ENCODE results near the gene TSPAN2.

Gene TSPAN2

GRCh38 chr1:115130786-115131185 lies 41.5 kb upstream of the TSPAN2 start:
- Histone ChIP-seq H3K36me3 (ENCODE audit: insufficient read depth, low read length) (no peaks in the 10 kb centered on the region), H3K27me3 (ENCODE audit: insufficient read depth, low read length) (no peaks in the 10 kb centered on the region), H2AFZ (ENCODE audit: low read length, unreplicated experiment) (no peak overlapping the region), H3K4me1 (ENCODE audit: control insufficient read depth, insufficient read depth, low read length, unreplicated experiment) (peaks cover 24% of the 10 kb centered on the region), H3K27ac (ENCODE audit: low read depth, low read length) (no peak overlapping the region), H3K4me3 (ENCODE audit: low read depth, low read length) (no peak overlapping the region), H3K79me2 (ENCODE audit: control insufficient read depth, insufficient read depth, low read length, unreplicated experiment) (no peaks in the 10 kb centered on the region)

- Histone ChIP-seq H3K4me1 (ENCODE audit: control insufficient read depth, insufficient read depth, low read length, unreplicated experiment) (peaks cover 8% of the 10 kb centered on the region), H2AFZ (ENCODE audit: low read length, unreplicated experiment) (no peak overlapping the region), H3K36me3 (ENCODE audit: insufficient read depth, low read length) (no peaks in the 10 kb centered on the region), H3K27me3 (ENCODE audit: insufficient read depth, low read length) (no peaks in the 10 kb centered on the region), H3K4me3 (ENCODE audit: low read depth, low read length) (no peak overlapping the region), H3K79me2 (ENCODE audit: control insufficient read depth, insufficient read depth, low read length, unreplicated experiment) (no peaks in the 10 kb centered on the region), H3K27ac (ENCODE audit: low read depth, low read length) (no peak overlapping the region)
Observed at GRCh38 chr1:115129071-115129640, 39.9 kb upstream of the TSPAN2 start.

- Histone ChIP-seq H2AFZ (ENCODE audit: low read length, unreplicated experiment) (no peak overlapping the region), H3K27ac (ENCODE audit: low read depth, low read length) (no peak overlapping the region)
Observed at GRCh38 chr1:115127539-115127938, 38.2 kb upstream of the TSPAN2 start.

GRCh38 chr1:115126516-115126915 lies 37.2 kb upstream of the TSPAN2 start:
- no peak overlapping the region for H2AFZ ChIP-seq (ENCODE audit: low read length, unreplicated experiment)
- no peak overlapping the region for H3K27ac ChIP-seq (ENCODE audit: low read depth, low read length)
- H3K4me1 ChIP-seq (ENCODE audit: control insufficient read depth, insufficient read depth, low read length, unreplicated experiment): no peaks in the 10 kb centered on the region
- H3K79me2 ChIP-seq (ENCODE audit: control insufficient read depth, insufficient read depth, low read length, unreplicated experiment): no peaks in the 10 kb centered on the region
- no peaks in the 10 kb centered on the region for H3K27me3 ChIP-seq (ENCODE audit: insufficient read depth, low read length)
- H3K36me3 ChIP-seq (ENCODE audit: insufficient read depth, low read length): no peaks in the 10 kb centered on the region
- H3K4me3 ChIP-seq (ENCODE audit: low read depth, low read length): no peak overlapping the region

More at GRCh38 chr1:115127539-115127938, 38.2 kb upstream of the TSPAN2 start:
- Histone ChIP-seq H3K36me3 (ENCODE audit: insufficient read depth, low read length) (no peaks in the 10 kb centered on the region), H3K4me1 (ENCODE audit: control insufficient read depth, insufficient read depth, low read length, unreplicated experiment) (no peaks in the 10 kb centered on the region), H3K79me2 (ENCODE audit: control insufficient read depth, insufficient read depth, low read length, unreplicated experiment) (no peaks in the 10 kb centered on the region), H3K4me3 (ENCODE audit: low read depth, low read length) (no peak overlapping the region), H3K27me3 (ENCODE audit: insufficient read depth, low read length) (no peaks in the 10 kb centered on the region)

GRCh38 chr1:115123116-115123515 lies 33.8 kb upstream of the TSPAN2 start:
- H3K27me3 ChIP-seq (ENCODE audit: insufficient read depth, low read length): no peaks in the 10 kb centered on the region

GRCh38 chr1:115121793-115122192 lies 32.5 kb upstream of the TSPAN2 start:
- no peaks in the 10 kb centered on the region for H3K4me1 ChIP-seq (ENCODE audit: control insufficient read depth, insufficient read depth, low read length, unreplicated experiment)
- H2AFZ ChIP-seq (ENCODE audit: low read length, unreplicated experiment): no peak overlapping the region

More at GRCh38 chr1:115123116-115123515, 33.8 kb upstream of the TSPAN2 start:
- Histone ChIP-seq H3K27ac (ENCODE audit: low read depth, low read length) (no peak overlapping the region), H2AFZ (ENCODE audit: low read length, unreplicated experiment) (no peak overlapping the region), H3K4me1 (ENCODE audit: control insufficient read depth, insufficient read depth, low read length, unreplicated experiment) (no peaks in the 10 kb centered on the region), H3K4me3 (ENCODE audit: low read depth, low read length) (no peak overlapping the region), H3K79me2 (ENCODE audit: control insufficient read depth, insufficient read depth, low read length, unreplicated experiment) (no peaks in the 10 kb centered on the region), H3K36me3 (ENCODE audit: insufficient read depth, low read length) (no peaks in the 10 kb centered on the region)

GRCh38 chr1:115120296-115120695 lies 31.0 kb upstream of the TSPAN2 start:
- no peaks in the 10 kb centered on the region for H3K79me2 ChIP-seq (ENCODE audit: control insufficient read depth, insufficient read depth, low read length, unreplicated experiment)
- H3K36me3 ChIP-seq (ENCODE audit: insufficient read depth, low read length): no peaks in the 10 kb centered on the region
- H2AFZ ChIP-seq (ENCODE audit: low read length, unreplicated experiment): no peak overlapping the region
- H3K4me1 ChIP-seq (ENCODE audit: control insufficient read depth, insufficient read depth, low read length, unreplicated experiment): peaks cover 2% of the 10 kb centered on the region
- H3K27me3 ChIP-seq (ENCODE audit: insufficient read depth, low read length): no peaks in the 10 kb centered on the region
- H3K4me3 ChIP-seq (ENCODE audit: low read depth, low read length): no peak overlapping the region
- no peak overlapping the region for H3K27ac ChIP-seq (ENCODE audit: low read depth, low read length)

More at GRCh38 chr1:115121793-115122192, 32.5 kb upstream of the TSPAN2 start:
- Histone ChIP-seq H3K27ac (ENCODE audit: low read depth, low read length) (no peak overlapping the region), H3K79me2 (ENCODE audit: control insufficient read depth, insufficient read depth, low read length, unreplicated experiment) (no peaks in the 10 kb centered on the region), H3K27me3 (ENCODE audit: insufficient read depth, low read length) (no peaks in the 10 kb centered on the region), H3K4me3 (ENCODE audit: low read depth, low read length) (no peak overlapping the region), H3K36me3 (ENCODE audit: insufficient read depth, low read length) (no peaks in the 10 kb centered on the region)

- Histone ChIP-seq H3K79me2 (ENCODE audit: control insufficient read depth, insufficient read depth, low read length, unreplicated experiment) (no peaks in the 10 kb centered on the region), H3K4me1 (ENCODE audit: control insufficient read depth, insufficient read depth, low read length, unreplicated experiment) (peaks cover 19% of the 10 kb centered on the region), H3K36me3 (ENCODE audit: insufficient read depth, low read length) (no peaks in the 10 kb centered on the region), H3K27me3 (ENCODE audit: insufficient read depth, low read length) (no peaks in the 10 kb centered on the region), H2AFZ (ENCODE audit: low read length, unreplicated experiment) (no peak overlapping the region), H3K4me3 (ENCODE audit: low read depth, low read length) (no peak overlapping the region), H3K27ac (ENCODE audit: low read depth, low read length) (no peak overlapping the region)
Observed at GRCh38 chr1:115118611-115119010, 29.3 kb upstream of the TSPAN2 start.

GRCh38 chr1:115118086-115118485 lies 28.8 kb upstream of the TSPAN2 start:
- peaks cover 24% of the 10 kb centered on the region for H3K4me1 ChIP-seq (ENCODE audit: control insufficient read depth, insufficient read depth, low read length, unreplicated experiment)
- no peaks in the 10 kb centered on the region for H3K79me2 ChIP-seq (ENCODE audit: control insufficient read depth, insufficient read depth, low read length, unreplicated experiment)
- no peaks in the 10 kb centered on the region for H3K36me3 ChIP-seq (ENCODE audit: insufficient read depth, low read length)
- no peak overlapping the region for H2AFZ ChIP-seq (ENCODE audit: low read length, unreplicated experiment)
- no peak overlapping the region for H3K27ac ChIP-seq (ENCODE audit: low read depth, low read length)
- H3K4me3 ChIP-seq (ENCODE audit: low read depth, low read length): no peak overlapping the region
- no peaks in the 10 kb centered on the region for H3K27me3 ChIP-seq (ENCODE audit: insufficient read depth, low read length)

- no peaks in the 10 kb centered on the region for H3K36me3 ChIP-seq (ENCODE audit: insufficient read depth, low read length)
- no peaks in the 10 kb centered on the region for H3K27me3 ChIP-seq (ENCODE audit: insufficient read depth, low read length)
- no peak overlapping the region for H3K4me3 ChIP-seq (ENCODE audit: low read depth, low read length)
- no peaks in the 10 kb centered on the region for H3K79me2 ChIP-seq (ENCODE audit: control insufficient read depth, insufficient read depth, low read length, unreplicated experiment)
- peaks cover 27% of the 10 kb centered on the region for H3K4me1 ChIP-seq (ENCODE audit: control insufficient read depth, insufficient read depth, low read length, unreplicated experiment)
- H2AFZ ChIP-seq (ENCODE audit: low read length, unreplicated experiment): no peak overlapping the region
- H3K27ac ChIP-seq (ENCODE audit: low read depth, low read length): no peak overlapping the region
Observed at GRCh38 chr1:115117298-115117697, 28.0 kb upstream of the TSPAN2 start.

- no peaks in the 10 kb centered on the region for H3K79me2 ChIP-seq (ENCODE audit: control insufficient read depth, insufficient read depth, low read length, unreplicated experiment)
- no peak overlapping the region for H3K27ac ChIP-seq (ENCODE audit: low read depth, low read length)
- H3K4me1 ChIP-seq (ENCODE audit: control insufficient read depth, insufficient read depth, low read length, unreplicated experiment): peaks cover 27% of the 10 kb centered on the region
- no peaks in the 10 kb centered on the region for H3K27me3 ChIP-seq (ENCODE audit: insufficient read depth, low read length)
- no peaks in the 10 kb centered on the region for H3K36me3 ChIP-seq (ENCODE audit: insufficient read depth, low read length)
- H2AFZ ChIP-seq (ENCODE audit: low read length, unreplicated experiment): no peak overlapping the region
- no peak overlapping the region for H3K4me3 ChIP-seq (ENCODE audit: low read depth, low read length)
Observed at GRCh38 chr1:115116512-115116911, 27.2 kb upstream of the TSPAN2 start.
